Karpas-422 (cell line): ENCODE measurements around the gene NAV2. TPM values are rescaled to one million over a fixed set of nuclear protein-coding genes. Genes with fewer than 3 reads are reported as not detected.

Experiments
- DNase-seq: peaks from one replicate; pipeline ENCODE4 v3.0.0-alpha.2; 2015
- H2AFZ ChIP-seq: fragments of 200-600 bp; sonication (generic); 2 replicates; pipeline ENCODE4 v1.6.1; 2014; ENCODE audit warnings: antibody characterized with exemption, low read length, mixed read lengths
- H3K27ac ChIP-seq: fragments of 200-600 bp; sonication (generic); 2 replicates; pipeline ENCODE4 v1.5.1; 2014; ENCODE audit warnings: mild to moderate bottlenecking, low read length, moderate library complexity
- H3K27me3 ChIP-seq: fragments of 200-600 bp; sonication (generic); 2 replicates; pipeline ENCODE4 v1.6.1; 2014; ENCODE audit warnings: low read length, mixed read lengths
- H3K36me3 ChIP-seq: fragments of 200-600 bp; sonication (generic); 2 replicates; pipeline ENCODE4 v1.6.1; 2014; ENCODE audit warnings: low read length, mixed read lengths; ENCODE audit not compliant: insufficient read depth
- H3K4me1 ChIP-seq: fragments of 200-600 bp; sonication (generic); 2 replicates; pipeline ENCODE4 v1.6.1; 2014; ENCODE audit warnings: mild to moderate bottlenecking, low read length, mixed read lengths
- H3K4me2 ChIP-seq: fragments of 200-600 bp; sonication (generic); 2 replicates; pipeline ENCODE4 v1.6.1; 2014; ENCODE audit warnings: low read length, low read depth, mild to moderate bottlenecking; ENCODE audit not compliant: poor library complexity, severe bottlenecking
- H3K4me3 ChIP-seq: fragments of 200-600 bp; sonication (generic); 2 replicates; pipeline ENCODE4 v1.5.1; 2014; ENCODE audit warnings: mild to moderate bottlenecking, antibody characterized with exemption, low read length, mixed read lengths
- H3K79me2 ChIP-seq: fragments of 200-600 bp; sonication (generic); 2 replicates; pipeline ENCODE4 v1.6.1; 2014; ENCODE audit warnings: mild to moderate bottlenecking, low read length, mixed read lengths
- H3K9ac ChIP-seq: fragments of 200-600 bp; sonication (generic); 2 replicates; pipeline ENCODE4 v1.6.0; 2014; ENCODE audit warnings: low read length
- H3K9me2 ChIP-seq: fragments of 200-600 bp; sonication (generic), shearing (Covaris generic); replicated peaks from 2 replicates; pipeline ENCODE4 v1.6.0; 2014; ENCODE audit warnings: mild to moderate bottlenecking, low read length, moderate library complexity; ENCODE audit not compliant: insufficient read depth
- H3K9me3 ChIP-seq: fragments of 300-700, 200-600 bp; sonication (generic); 2 replicates; pipeline ENCODE4 v1.6.1; 2014; ENCODE audit warnings: low read length, mixed read lengths
- H4K20me1 ChIP-seq: fragments of 200-600 bp; sonication (generic); 2 replicates; pipeline ENCODE4 v1.6.1; 2014; ENCODE audit warnings: mild to moderate bottlenecking, antibody characterized with exemption, low read length, low read depth; ENCODE audit not compliant: insufficient read depth
- total RNA-seq: library from RNA; depleted of rRNA; stranded (reverse); fragments of >200 nt; shearing (Covaris generic); gene quantifications from 2 replicates; pipeline ENCODE4 v1.2.3, GENCODE V29; 2014; ENCODE audit warnings: low replicate concordance

NAV2 gene
- total RNA-seq, 1 experiment from 2014 or later: not detected

GRCh38 chr11:19800162-19800561 lies 87.5 kb downstream of the NAV2 start:
- no peak overlapping the region for H3K9ac ChIP-seq
- DNase-seq: no peak

DNA sequence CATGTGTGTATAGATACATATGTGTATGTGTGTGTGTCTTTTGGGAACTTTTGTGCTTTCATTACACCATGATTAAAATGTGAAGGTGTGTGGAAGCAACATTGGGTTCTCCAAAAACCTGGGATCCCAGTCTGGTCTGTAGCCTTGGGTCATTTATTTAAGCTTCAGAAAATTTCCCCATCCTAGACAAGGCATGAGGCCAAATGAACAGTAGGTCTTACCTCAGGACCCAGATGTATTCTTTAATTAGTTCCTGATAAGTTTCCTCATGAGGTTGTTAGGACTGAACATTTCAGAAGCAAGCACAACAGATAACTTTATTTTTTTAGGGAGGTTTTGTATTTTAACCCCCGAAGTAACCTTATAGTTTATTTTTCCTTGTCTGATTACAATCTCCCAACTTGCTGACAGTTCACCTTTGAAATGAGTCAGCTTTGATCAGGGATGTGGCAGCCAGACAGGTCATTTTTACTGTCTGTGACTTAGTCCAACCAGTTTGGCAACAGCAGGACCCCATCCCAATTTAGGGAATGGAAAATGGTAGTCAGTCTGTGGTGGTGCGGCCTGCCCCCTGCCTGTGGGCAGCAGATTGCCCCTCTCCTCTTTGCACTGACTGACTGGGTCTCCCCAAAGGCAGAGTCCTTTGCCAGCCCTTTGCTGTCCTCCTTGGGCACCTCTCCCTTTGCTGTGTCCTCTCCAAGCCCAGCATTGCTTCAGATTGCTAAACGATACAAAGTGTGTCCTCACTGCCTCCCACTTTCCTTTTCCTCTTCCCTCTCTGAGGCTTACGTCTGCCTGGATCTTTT lies 88.3 kb downstream of the NAV2 start:
- no peaks in the 10 kb centered on the region for H3K9me2 ChIP-seq
- no peak overlapping the region for H3K27ac ChIP-seq
- DNase-seq: no peak
- no peak overlapping the region for H3K4me3 ChIP-seq
- H4K20me1 ChIP-seq: no peaks in the 10 kb centered on the region
- H3K4me2 ChIP-seq: no peak overlapping the region
- no peaks in the 10 kb centered on the region for H3K79me2 ChIP-seq
- H3K36me3 ChIP-seq: no peaks in the 10 kb centered on the region
- H3K9me3 ChIP-seq: no peaks in the 10 kb centered on the region
- H3K27me3 ChIP-seq: no peaks in the 10 kb centered on the region
- no peak overlapping the region for H2AFZ ChIP-seq
- H3K9ac ChIP-seq: no peak overlapping the region
- no peaks in the 10 kb centered on the region for H3K4me1 ChIP-seq

More at GRCh38 chr11:19800162-19800561, 87.5 kb downstream of the NAV2 start:
- Histone ChIP-seq H3K4me3 (no peak overlapping the region), H3K27me3 (no peaks in the 10 kb centered on the region), H3K9me3 (no peaks in the 10 kb centered on the region), H3K4me2 (no peak overlapping the region), H3K27ac (no peak overlapping the region), H2AFZ (no peak overlapping the region), H3K9me2 (no peaks in the 10 kb centered on the region), H3K79me2 (no peaks in the 10 kb centered on the region), H3K4me1 (no peaks in the 10 kb centered on the region), H4K20me1 (no peaks in the 10 kb centered on the region), H3K36me3 (no peaks in the 10 kb centered on the region)

- H3K4me2 ChIP-seq: no peak overlapping the region
- DNase-seq: no peak
These were observed 90.2 kb downstream of the NAV2 start for GRCh38 chr11:19802773-19803293.

GRCh38 chr11:19803506-19803998 lies 90.9 kb downstream of the NAV2 start:
- Histone ChIP-seq H2AFZ (no peak overlapping the region), H3K4me2 (no peak overlapping the region), H4K20me1 (no peaks in the 10 kb centered on the region), H3K79me2 (no peaks in the 10 kb centered on the region), H3K36me3 (no peaks in the 10 kb centered on the region), H3K9me2 (no peaks in the 10 kb centered on the region), H3K27me3 (no peaks in the 10 kb centered on the region), H3K9me3 (no peaks in the 10 kb centered on the region), H3K27ac (no peak overlapping the region), H3K9ac (no peak overlapping the region), H3K4me1 (no peaks in the 10 kb centered on the region), H3K4me3 (no peak overlapping the region)
- no peak for DNase-seq

More at GRCh38 chr11:19802773-19803293, 90.2 kb downstream of the NAV2 start:
- no peak overlapping the region for H3K4me3 ChIP-seq
- no peaks in the 10 kb centered on the region for H3K4me1 ChIP-seq
- no peaks in the 10 kb centered on the region for H3K79me2 ChIP-seq
- no peaks in the 10 kb centered on the region for H3K9me2 ChIP-seq
- no peaks in the 10 kb centered on the region for H3K9me3 ChIP-seq
- no peaks in the 10 kb centered on the region for H3K27me3 ChIP-seq
- H2AFZ ChIP-seq: no peak overlapping the region
- no peak overlapping the region for H3K9ac ChIP-seq
- no peaks in the 10 kb centered on the region for H3K36me3 ChIP-seq
- H3K27ac ChIP-seq: no peak overlapping the region
- H4K20me1 ChIP-seq: no peaks in the 10 kb centered on the region

DNA sequence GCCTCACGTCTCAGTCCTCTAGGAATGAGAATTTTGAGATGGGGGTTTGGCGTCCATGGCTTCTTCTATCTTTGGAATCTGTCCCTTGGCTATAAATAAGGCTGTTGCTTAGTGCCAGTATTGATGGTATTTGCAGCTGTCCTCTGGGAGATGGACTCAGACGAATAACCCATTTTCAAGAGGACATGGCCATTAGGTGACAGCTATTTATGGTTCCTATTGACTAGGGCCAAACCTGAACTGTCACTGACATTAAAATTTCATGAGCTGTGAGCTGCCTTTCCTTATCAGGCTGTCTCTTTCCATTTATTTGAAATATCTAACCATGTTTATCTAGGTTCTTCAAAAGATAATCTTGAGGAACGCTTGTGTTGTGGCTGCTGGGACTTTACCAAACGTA lies 92.7 kb downstream of the NAV2 start:
- Histone ChIP-seq H3K36me3 (no peaks in the 10 kb centered on the region), H3K9me2 (no peaks in the 10 kb centered on the region), H3K27ac (no peak overlapping the region), H3K9ac (no peak overlapping the region), H3K79me2 (no peaks in the 10 kb centered on the region), H3K9me3 (no peaks in the 10 kb centered on the region), H3K4me2 (no peak overlapping the region), H3K4me3 (no peak overlapping the region), H3K27me3 (no peaks in the 10 kb centered on the region), H3K4me1 (no peaks in the 10 kb centered on the region), H2AFZ (no peak overlapping the region), H4K20me1 (no peaks in the 10 kb centered on the region)
- DNase-seq: no peak

GRCh38 chr11:19805827-19806226 lies 93.2 kb downstream of the NAV2 start:
- Histone ChIP-seq H2AFZ (no peak overlapping the region), H3K79me2 (no peaks in the 10 kb centered on the region), H3K9me3 (no peaks in the 10 kb centered on the region), H3K9me2 (no peaks in the 10 kb centered on the region), H3K4me2 (no peak overlapping the region), H3K4me1 (no peaks in the 10 kb centered on the region), H3K9ac (no peak overlapping the region), H3K27me3 (no peaks in the 10 kb centered on the region), H3K27ac (no peak overlapping the region), H4K20me1 (no peaks in the 10 kb centered on the region), H3K4me3 (no peak overlapping the region), H3K36me3 (no peaks in the 10 kb centered on the region)
- DNase-seq: no peak

DNA sequence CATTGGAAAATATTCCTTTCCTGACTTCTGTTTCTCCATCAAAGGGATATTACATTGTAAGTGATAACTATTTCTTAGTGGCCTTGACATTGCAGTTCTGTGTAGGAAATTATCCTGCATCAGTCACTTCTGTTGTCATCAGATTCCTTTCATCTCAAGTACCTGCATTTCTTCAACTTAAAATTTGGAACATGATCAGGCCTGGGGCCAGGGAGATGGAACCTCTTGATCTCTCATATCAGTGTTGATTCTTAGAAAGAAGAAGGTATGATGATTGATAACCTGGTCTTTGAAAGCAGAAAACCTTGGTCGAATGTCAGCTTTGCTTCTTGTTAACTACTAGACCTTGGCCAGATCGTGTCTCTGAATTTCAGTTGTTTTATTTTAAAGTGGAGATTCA lies 93.6 kb downstream of the NAV2 start:
- Histone ChIP-seq H3K36me3 (no peaks in the 10 kb centered on the region), H3K4me1 (no peaks in the 10 kb centered on the region), H3K9me2 (no peaks in the 10 kb centered on the region), H2AFZ (no peak overlapping the region), H3K4me3 (no peak overlapping the region), H3K27ac (no peak overlapping the region), H4K20me1 (no peaks in the 10 kb centered on the region), H3K9ac (no peak overlapping the region), H3K27me3 (no peaks in the 10 kb centered on the region), H3K9me3 (no peaks in the 10 kb centered on the region), H3K79me2 (no peaks in the 10 kb centered on the region), H3K4me2 (no peak overlapping the region)
- no peak for DNase-seq

GRCh38 chr11:19808076-19808911 lies 95.7 kb downstream of the NAV2 start:
- H3K79me2 ChIP-seq: no peaks in the 10 kb centered on the region
- H3K9ac ChIP-seq: no peak overlapping the region
- H3K4me1 ChIP-seq: no peaks in the 10 kb centered on the region
- H2AFZ ChIP-seq: no peak overlapping the region
- DNase-seq: no peak
- H3K4me3 ChIP-seq: no peak overlapping the region
- no peaks in the 10 kb centered on the region for H4K20me1 ChIP-seq
- no peaks in the 10 kb centered on the region for H3K9me2 ChIP-seq
- no peaks in the 10 kb centered on the region for H3K36me3 ChIP-seq
- no peaks in the 10 kb centered on the region for H3K27me3 ChIP-seq
- H3K9me3 ChIP-seq: no peaks in the 10 kb centered on the region
- no peak overlapping the region for H3K4me2 ChIP-seq
- H3K27ac ChIP-seq: no peak overlapping the region
